Kidney glomerular epithelial cell (primary cell): Measurements from ENCODE around the gene LRRC8B.
"Not testable (repeated sequence)": the region's sequence is repeated elsewhere in the genome, so short reads cannot be mapped to it uniquely, and the experiment has no call there.

Source experiments
- DNase-seq: peaks from one replicate; lab custom pipeline; 2025; lab: John Stamatoyannopoulos, UW

The LRRC8B gene

DNA sequence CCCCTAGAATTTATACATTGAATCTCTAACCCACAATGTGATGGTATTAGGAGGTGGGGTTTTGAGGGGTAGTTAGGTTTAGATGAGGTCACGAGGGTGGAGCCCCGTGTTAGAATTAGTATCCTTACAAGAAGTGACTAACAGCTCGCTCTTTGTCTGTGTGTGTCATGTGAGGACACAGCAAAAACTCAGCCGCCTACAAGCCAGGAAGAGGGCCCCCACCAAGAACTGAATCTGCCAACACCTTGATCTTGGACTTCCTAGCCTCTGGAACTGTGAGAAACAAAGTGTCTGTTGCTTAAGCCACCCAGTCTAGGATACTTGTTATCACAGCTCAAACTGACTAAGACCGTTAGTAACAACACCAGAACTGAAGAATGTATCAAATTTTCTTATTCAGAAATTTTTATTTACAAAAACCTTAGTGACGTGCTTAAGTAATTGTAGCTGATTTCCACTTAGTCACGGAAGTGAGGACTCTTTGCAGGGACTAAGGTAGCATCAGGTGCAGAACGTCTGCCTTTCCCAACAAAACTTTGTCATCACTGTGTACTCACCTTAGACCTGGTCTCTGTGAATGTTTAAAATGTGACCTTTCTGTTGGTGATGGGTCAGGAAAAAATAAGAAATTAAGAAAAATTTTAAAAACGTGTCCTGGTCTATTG is 83.8 kb downstream of the LRRC8B start:
- no peak for DNase-seq

DNA sequence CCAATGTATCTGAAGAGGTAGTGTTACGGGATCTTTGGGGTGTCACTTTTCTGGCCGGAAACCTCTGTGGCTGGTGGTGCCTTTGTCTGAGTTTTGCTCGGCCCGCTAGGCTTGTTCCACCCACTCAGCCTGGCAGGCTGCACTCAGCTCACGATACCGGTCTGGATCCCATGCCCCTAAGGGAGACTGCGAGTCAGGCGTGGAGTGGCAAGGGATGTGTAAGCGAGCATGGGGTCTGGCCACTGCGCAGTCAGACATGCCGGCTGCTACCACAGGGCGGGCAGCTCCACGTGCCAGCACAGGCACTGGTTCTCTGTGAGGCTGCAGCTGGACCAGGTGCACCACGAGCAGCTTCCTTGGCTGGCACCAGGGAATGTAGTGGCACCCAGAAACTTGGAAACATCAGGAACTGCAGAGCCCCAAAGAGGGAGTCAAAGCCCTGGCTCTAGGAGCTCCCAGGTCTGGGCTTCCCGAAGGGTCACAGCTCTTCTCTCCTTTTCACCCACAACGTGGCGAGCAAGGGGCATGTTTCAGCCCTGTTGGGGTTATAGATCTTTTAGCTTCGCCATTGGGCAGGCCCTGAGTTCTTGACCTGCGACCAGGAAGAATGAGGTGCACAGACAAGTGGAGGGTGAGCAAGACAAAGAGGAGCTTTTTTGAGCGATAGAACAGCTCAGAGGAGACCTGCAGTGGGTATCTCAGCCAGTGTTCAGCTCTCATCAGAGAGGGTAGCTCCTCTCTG is 84.5 kb downstream of the LRRC8B start:
- no peak for DNase-seq

DNA sequence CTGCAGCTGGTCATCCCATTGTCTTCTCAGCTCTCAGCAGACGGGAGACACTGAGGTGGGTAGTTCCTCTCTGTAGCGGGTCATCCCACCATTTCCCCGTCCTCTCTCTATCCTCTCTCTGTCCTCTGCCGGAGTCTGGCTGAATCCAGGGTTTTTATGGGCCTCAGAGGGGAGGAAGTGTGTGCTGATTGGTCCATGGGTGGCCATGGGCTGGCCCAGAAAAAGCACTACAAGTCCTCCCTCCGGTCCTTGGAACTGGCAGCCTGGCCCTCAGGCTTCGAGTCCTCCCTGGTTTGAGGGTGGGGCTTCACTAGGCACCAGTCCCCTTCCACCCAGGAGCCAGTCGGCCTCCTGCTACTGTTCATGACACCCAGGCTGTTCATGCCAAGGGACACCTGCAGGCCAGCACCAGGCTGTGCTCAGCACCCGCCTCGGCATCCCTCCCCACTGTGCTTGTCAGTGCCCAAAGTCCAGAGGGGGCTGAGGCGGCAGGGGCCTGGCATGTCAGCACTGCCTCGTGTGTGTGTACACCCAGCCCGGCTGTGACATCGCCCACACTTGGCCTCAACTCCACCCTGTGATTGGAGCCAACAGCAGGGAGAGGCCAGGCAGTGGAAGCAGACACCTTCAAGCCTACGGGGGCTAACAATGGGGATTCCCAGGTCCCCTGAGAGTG is 85.3 kb downstream of the LRRC8B start:
- DNase-seq: no peak

DNA sequence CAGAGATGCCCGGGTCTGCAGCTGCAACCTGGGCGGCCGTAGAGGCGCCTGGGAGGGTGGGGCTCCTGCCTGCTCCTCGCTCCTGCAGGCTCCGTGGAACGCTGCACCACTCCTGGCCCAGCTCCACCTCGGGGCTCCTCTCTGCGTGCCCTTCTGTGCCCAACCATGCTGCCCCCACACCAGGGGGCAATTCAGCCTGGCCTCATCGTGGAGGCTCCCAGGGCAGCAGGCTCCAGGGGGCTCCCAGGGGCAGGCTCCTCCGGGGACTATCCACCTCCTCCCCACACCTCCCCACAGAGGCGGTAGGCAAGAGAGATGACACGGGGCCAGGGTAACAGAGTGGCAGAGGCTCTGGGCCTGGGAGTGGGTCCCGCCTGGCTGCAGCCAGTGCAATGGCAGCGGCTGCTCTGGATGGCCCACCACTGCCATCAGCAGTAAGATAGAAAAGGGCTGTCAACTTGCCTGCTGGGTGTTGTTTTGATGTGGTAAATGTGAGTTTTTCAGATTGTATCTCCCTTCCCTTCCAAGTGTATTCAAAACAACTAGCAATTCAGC is 85.9 kb downstream of the LRRC8B start:
- DNase-seq: no peak

DNA sequence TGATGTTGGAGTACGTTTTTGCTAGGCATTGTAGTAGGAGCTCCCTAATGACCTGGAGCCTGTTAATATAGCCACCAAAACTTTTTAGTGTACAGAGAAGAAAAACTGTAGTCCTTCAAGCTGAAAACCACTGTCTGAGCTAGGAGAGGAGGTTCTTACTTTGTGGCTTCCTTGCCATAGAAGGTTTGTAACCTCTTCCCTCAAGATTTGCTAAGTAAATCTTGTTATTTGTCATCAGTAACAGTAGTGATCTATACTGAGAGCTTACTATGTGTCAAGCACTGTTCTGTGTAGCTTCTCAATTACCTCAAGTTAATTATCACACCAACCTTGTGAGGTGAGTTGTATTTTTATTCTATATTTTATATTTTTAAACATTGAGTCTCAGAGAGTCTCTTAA is 87.1 kb downstream of the LRRC8B start:
- no peak for DNase-seq

DNA sequence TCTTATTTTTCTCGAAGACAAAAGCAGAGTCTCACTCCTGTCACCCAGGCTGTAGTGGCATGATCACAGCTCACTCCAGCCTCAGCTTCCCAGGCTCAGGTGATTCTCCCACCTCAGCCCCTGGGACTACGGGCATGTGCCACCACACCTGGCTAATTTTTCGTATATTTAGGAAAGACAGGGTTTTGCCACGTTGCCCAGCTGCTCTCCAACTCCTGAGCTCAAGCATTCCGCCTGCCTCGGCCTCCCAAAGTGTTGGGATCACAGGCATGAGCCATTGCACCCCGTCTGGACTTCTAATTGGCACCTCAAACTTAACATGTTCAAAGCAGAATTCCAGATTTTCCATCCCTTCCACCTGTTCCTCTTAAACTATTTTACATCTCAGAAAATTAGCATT is 89.3 kb downstream of the LRRC8B start:
- DNase-seq: no peak

DNA sequence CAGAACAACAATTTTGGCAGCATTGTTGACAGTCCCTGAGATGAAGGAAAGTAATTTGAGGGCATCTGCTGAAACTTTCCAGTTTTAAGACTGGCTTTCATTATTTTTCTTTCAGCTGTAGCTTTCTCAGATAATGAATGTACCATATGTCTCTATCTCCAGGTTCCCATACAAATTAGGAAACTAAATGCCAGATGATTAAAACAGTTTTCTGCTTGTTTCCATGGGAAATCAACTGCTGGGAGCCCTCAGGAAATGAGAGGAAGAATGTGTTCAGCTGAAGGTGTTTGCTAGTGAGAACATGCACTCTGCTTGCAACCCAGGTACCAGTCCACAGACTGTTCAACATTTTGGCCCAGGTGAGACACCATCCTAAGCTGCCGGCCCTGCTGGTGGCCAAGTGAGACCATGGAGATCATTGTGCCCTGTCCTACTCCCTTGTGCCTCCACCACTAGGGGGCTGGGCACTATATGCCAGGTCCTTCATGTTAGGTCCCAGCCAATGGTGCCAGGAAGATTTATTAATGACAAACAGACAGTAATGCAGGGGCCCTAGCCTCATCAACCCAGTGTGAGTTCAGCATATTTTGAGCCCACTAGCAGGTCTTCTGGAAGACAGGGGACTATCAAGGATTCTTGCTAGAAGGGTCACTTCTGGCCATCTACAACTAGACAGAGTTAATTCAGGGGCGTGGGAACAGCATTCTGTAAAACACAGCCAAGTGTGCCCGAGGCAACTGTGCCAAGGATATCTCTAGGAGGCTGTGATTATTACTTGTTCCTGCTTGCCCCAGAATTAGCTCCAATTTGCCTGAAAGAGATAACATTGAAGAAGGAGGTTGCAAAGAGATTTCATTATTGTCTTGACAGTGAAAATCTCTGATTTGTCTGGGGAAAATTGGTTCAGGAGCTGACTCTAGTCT is 91.3 kb downstream of the LRRC8B start:
- DNase-seq: no peak

DNA sequence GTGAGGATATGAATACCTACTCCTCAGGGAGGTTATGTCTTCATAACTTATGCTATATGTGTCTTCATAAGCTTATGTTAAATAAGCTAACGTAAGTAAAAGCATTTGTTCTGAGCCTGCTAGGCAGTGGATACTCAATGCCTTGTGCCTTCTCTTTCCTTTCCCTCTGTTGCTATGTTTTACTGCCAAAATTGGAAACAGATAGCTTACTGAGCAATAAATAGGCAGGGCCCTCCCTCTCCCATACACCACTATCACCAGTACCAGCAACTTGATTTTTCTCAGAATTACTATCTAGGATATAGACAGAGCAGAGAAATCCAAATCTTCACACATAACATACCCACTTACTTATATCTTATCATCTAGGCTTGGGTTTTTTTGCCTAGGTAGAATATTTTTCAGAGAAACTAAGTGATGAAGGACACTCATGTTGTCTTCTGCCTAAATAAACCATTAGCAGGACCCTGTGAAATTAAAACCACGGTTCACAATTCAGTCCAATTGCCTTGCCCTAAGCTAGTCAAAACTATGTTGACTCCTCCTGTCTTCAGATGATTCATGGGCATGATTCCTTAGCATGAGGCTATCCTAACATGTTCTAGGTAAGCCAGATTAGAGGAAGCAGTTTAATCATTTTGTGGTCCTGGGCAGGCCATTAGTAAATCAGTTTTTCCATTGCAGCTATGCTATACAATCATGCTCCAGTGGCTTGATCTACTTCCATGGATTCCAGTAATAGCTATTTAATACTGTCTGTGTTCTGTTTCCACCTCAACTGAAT is 92.4 kb downstream of the LRRC8B start:
- DNase-seq: peak; percentile 5

DNA sequence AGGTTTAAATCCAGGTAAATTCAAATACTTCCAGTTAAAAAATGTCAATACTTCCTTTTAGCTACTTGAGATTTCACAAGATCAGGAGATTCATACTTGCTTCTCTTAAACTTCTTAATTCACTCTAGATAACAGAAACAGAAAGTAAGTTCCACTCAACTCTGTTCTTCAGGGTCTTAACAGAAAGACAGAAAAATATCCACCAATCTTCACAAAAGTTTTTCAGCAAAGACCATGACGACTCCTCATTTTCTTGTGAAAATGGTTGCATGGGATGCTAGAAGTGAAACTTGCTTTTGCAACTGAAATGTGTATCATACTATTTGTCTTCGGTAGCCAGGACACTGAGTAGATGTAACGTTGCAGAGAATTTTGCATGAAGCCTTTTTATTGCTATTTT is 96.0 kb downstream of the LRRC8B start:
- no peak for DNase-seq

DNA sequence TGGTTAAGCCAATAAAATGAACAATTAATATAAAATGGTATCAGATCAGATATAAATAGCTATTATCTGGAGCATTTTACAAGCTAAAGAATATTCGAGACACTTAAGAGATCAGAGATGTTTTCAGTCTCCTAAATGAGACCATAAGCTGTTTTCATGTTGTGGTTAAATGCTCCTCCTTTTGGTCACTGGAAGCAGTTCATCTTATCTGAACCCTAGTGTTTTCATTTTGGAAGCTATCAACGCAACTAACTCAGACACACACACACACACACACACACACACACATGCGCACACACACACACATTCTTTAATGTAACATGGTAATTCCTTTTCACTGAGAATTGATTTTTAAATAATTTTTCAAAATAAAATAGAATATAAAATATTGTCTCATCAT is 98.3 kb downstream of the LRRC8B start:
- DNase-seq: no peak

DNA sequence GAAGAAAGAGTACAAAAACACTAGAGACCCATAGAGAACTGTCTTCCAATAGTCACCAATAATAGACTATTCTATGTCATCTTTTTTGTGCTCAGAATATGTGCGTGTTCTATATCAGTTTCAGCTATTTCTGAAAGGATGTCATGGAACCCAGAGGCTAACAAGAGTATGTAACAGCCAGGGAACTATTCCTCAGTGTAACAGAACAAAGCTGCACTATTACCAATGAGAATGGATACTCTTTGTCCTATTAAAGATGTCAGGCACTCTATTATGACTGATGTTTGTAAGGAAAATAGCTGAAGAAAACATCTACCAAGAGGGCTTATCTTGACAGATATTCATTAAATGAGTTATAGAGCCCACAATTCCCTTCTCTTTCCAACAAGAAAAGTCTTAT is 99.7 kb downstream of the LRRC8B start:
- DNase-seq: no peak

DNA sequence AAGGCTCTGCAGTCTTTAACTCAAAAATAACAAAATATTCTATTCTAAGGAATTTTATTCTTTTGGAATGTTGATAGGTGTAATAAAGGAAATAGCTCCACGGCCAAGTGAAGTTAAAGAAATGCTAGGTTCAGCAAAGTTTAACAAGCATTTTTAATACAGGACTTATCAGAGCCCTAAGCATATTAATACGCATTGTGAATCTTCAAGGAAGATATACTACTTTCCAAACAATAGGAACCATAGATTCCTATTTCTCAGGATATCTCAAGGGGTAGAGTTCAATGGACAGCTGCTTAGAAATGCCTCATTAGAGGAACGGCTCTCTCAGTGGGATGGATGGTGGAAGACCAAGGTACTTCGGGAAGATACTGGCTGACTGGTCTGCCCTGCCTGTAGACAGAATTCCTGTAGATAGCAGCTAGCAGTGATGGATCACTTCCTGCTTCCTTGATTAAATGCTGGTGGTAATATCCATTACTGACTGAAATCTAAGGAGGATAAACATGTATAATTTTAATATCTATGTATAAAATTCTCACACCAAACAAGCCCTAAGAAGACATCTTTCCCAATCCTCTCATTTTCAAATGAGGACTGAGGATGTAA is 100.2 kb downstream of the LRRC8B start:
- DNase-seq: no peak

DNA sequence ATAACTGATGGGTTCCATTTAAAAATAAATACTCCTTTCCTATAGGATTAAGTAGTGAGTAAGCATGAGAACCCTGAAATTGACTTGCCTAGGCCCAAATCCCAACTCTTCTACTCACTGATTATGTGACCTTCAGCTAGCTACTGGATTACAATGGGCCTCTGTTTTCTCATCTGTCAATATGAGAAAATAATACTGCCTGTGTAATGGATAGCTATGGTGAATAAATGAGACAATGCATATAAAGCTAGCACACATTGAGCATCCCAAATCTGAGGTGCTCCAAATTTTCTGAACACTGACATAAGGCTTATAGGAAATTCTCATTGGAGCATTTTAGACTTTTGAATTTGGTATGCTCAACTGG is 103.0 kb downstream of the LRRC8B start:
- DNase-seq: no peak

DNA sequence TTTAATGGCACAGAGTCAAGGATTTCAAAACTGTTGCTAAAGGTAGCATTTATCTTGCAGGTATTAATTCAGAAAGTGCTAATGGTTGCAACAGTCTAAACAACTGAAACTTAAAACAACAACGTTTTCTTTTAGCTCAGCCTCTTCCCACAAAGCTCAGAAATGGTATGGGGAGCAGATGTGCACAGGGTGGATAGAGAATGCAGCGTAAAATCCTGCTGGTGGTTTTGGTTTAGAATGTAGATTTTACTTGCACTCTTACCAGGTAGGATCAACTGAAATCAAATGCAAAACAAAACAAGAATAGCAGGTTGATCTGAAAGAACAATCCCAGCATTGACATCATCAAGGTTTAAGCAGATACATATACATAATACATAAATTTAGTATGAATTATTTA is 104.5 kb downstream of the LRRC8B start:
- DNase-seq: no peak

DNA sequence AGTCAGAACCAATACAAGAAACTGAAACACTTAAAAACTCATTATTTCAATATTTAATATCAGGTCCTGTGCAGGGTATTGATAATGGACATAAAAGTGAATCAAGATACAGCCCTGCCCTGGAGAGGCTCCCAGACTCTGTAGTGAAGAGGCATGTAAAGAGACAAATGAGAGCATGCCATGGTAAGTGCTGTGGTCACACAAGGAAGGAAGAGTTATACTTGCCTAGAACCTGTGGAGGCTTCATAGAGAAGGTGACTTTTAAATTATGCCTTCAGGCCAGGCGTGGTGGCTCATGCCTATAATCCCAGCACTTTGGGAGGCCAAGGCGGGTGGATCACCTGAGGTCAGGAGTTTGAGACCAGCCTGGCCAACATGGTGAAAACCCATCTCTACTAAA is 105.0 kb downstream of the LRRC8B start:
- DNase-seq: not testable (repeated sequence)

DNA sequence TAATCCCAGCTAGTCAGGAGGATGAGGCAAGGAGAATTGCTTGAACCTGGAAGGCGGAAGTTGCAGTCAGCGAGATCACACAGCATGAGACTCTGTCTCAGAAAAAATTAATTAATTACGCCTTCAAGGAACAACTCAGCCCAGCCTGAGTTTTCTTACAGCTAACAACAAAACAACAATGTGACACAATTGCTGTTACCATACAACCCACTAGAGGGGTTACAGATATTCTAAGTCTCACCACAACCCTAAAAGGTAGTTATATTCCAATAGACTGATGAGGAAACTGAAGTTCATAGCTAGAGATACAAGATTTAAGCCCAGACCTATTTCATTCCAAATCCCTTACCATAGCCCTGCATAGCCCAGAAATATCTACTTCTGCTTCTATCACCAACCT is 105.4 kb downstream of the LRRC8B start:
- no peak for DNase-seq

DNA sequence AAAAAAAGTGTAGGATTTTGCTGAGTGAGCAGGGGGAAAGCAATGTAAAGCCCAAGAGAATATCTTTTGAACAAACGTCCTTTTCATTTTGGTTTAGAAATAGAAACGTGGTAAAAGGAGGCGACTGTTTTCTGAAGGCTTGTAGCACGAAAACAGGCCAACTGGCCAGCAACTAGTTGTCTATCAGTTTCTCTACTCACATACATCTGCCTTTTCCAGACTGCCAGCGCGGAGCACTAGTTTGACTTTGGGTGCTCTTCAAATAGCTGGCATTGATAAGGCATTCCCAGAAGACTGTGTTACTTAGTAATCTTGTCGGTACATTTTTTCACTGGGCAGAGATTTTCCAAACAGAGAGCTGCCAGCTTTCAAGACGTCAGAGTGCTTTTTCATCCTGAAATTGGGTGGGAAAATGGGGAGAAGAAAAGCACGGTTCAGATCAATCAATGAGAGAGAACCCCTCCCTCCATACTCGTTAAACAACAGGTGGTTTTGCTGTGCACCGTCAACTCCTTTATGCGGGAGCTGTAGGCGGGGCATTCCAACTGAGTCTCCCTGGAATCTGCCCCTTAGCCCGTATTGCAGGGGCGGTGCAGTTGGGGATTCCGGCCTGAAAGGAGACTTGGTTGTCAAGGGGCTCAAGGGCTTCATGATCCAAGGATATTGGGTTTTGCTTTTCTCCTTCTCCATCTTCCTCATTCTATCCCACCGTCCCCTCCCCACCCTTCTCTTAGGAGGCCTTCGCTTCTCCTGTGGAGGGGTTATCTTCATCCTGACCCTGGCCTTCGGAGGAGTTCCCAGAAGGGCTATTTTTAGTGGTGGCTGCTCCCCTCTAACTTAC is 107.4 kb downstream of the LRRC8B start:
- DNase-seq: no peak

DNA sequence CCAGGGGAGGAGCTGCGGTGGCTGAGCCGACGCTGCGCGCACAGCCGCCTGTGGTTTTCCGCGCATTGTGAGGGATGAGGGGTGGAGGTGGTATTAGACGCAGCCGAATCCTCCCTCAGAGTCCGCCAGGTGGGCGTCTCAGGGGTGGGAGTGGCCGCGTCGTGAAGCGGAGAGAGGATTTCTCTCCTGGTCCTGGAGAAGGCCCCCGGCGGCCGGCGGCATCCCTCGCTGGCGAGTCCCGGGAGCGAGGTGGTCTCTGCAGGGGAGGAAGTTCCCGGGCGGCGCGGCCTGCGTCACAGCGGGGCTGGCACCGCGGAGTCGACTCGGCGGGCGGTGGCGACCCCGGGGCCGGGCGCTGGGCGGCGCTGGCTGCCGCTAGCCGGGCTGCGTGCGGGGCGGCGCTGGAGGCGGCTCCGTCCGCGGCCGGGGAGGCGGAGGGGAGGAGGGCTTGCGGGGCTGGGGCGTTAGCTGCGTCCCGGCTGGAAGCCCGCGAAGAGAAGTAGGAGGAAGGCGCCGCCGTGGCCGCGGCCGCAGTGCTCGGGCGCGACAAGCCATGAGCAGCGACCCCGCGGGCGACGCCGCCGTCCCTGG is 108.1 kb downstream of the LRRC8B start, which contains the start of gene LRRC8C:
TSS of gene LRRC8C (plus strand) at position 464 of the 591 bp plus-strand sequence. CDS start 53,354 bp downstream, outside the sequence.
- DNase-seq: peak; percentile 63

DNA sequence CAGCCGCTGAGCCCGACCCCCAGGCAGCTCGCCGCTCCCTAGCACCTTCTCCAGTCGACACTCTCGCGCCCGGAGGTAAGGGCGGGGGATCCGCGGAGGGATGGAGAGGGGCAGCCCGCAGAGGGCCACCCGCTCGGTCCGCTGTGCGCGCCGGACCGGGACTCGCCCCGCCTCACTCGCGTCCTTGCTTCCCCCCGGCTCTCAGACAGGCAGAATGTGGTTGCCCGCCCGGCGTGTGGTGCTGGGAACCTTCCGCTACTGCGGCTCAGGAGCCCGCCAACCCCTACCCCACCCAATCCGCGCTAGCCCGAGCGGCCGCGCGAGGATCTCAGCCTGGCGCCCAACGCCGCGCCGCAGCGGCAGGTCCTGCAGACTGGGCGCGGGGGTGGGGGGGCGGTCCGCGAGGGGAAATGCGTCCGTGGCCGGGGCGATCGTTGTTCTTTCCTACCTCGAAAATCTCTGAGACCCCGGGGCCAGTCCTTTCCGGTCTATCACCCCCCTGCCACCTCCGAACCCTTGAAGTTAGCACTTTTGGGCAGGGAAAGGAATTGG is 108.7 kb downstream of the LRRC8B start:
- DNase-seq: no peak
